GM19395 (cell line): ENCODE measurements around the gene CUBN.

Experiments
- ATAC-seq: cut with Tn5 transposase; IDR thresholded peaks from one replicate; pipeline ENCODE4 v1.9.1; 2021; ENCODE audit warnings: mild to moderate bottlenecking, moderate library complexity; ENCODE audit not compliant: unreplicated experiment

The CUBN gene

DNA sequence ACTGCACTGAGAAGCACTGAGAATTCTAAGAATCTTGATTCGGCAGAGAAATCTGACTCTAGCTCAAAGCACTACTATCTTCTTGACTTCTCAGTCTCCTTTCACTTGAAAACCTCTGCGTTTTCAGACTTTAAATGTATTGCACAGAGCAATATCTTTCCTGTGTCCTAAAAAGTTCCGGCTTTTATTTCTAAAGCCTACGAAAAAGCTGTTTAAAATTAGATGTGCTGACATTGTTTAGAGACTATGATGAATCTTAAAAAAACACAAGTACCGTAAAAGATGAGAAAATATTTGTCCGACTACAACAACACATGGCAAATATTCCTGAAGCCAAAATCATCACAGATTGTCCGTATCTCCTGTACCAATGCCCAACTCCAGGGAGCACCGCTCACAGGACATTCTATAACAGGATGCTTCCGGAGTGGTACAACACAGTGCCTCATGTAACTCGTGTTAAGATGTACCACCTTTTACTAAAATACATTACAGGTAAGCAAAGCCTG is 136.9 kb downstream of the CUBN start:
- ATAC-seq: no peak

DNA sequence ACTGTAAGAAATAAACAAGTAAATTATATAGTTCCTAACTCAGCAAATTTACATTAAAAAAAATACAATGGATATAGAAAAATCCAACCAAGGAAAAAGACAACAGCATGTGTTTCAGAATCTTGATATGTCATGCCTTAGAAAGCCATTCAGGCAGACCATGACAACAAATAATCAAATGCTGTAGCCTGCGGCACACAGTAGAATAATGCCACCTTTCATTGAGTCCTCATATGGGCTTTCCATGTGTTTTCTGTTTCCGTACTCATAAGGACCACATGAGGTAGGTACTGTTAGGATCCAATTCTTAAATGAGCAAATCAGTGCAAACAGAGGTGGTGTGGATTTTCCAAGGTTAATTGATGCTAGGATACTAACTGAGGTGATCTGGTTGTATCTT is 138.6 kb downstream of the CUBN start:
- ATAC-seq: no peak

DNA sequence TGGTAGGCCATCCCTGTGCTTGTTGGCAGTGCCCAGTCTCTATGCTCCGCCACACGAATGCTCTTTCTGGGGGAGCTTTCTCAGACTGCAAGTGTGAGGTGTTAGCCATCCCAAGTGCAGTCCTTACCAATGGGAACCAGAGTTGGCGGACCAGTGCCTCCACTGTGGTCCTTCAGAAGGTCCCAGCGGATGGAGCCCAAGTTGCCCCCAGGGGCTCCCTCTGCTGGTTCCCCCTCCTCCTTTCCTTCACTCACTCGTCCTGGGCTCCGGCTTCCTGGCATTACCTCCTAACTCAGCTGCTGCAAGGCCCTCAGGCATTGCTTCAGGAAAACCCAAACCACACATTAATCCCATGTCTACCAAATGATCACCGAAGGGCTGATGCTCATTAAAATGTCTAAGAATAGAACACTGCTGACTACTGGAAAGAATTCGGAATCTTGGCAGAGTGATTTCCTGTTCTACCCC is 139.8 kb downstream of the CUBN start:
- ATAC-seq: no peak

DNA sequence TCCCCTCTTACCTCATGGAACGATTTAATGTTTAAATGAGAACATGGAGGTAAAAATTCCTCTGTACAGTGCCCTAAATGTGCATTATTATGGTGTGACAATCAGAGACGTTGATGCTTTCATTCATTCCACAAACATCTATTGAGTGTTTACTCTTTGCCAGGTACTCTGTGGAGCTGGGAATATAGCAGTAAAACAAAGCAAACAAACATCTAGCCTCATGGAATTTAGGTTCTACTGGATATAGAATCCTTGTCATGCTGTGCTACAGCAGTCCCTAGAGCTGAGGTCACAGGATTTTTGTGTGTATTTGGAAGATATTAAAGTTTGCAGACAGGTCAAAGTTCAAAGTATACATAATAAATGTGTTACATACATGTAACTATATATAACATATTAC is 140.7 kb downstream of the CUBN start:
- no peak for ATAC-seq

DNA sequence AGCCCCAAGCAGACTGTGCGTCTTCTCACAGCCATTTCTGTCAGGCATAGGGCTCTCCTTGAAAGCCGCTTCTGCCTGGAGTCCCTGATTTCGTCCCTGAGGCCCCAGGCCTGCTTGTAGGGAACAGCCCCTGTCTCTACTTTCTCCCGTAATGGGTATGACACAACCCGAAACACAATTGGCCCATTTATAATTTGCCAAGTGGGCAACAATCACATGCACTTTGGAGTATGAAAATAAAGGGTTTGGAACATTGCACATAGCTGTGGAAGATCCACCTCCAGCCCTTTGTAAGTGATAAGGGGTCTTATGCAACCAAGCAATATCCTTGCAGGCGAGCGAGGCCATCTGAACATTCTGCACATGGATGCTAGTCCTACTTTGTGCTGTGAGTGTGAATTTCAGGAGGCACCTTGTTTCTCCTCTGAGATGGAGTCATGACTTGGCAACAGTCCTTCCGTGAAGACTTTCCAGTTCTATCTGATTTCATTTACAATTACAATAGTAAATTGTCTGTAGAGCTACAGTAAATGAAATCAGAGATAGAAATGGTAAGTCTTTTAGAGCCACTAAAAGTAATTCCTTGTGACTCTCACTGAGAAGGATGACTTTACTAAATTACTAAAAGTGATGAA is 141.5 kb downstream of the CUBN start:
- no peak for ATAC-seq

DNA sequence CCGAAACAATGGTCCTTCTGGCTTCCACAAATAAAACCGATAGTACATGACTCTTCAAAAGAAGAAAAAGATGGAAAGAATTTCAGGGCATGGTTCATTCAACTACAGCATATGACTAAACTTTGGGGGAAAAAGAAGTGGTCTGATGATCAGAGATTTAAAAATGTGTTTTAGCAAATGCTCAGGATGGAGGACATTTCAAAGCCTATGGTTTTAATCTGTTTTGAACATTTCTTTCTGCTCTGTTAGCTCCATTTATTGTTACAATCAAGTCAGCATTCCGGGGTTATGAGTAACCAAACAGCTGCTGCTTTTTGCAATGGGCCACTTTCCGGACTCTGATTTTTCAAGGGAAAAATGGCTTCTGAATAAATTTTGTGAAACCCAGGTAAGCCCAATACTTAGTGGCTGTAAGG is 142.4 kb downstream of the CUBN start:
- ATAC-seq: no peak

DNA sequence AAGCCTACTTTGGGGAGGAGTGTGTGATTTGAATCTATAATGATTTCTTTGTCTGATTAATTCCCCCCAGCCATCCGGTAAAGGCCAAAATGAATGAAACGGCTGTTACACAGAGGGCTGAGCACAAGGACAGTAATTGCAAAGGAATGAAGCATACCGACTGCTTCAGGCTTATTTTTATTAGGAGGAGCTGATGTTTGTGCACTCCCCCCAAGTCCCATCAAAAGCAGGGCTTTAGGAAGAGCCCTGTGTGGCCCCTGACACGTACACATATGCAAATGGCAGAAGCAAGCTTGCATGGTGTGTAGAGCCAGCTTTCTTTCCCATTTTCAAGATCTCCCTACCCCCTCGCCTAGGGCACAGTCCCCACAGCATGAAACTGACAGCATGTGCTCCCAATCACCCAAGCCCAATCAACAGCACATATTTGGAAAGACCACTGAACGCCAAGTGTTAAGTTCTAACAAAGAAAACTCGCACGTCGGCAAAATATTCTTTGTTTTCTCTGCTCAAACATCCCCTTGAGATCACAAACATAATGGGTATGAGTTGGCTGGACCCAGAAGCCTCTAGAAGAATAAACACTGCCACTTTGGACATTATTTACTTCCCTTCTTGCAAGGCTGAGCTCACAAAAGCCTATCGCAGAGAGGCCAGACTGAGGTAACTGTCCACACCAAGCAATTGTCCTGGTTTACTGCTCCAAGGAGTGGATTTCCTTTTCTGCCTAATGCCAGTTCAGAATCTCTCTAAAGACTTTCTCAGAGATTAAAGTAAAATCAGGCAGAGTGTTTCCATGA is 143.0 kb downstream of the CUBN start:
- ATAC-seq: no peak

DNA sequence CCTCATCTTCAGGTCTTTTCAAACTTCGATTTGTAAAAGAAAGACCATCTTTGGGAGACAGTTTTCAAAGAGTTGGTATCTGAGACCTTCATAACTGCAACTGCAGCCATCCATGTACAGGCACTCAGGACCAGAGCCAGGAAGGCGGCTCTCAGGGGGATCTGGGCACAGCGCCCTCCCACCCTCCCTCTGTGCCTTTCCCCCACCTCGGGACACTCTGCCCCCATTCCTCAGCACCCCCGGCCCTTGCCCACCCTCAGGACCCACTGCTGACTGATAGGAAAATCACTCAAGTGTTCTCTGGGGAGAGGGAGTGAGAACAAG is 143.6 kb downstream of the CUBN start:
- ATAC-seq: no peak

DNA sequence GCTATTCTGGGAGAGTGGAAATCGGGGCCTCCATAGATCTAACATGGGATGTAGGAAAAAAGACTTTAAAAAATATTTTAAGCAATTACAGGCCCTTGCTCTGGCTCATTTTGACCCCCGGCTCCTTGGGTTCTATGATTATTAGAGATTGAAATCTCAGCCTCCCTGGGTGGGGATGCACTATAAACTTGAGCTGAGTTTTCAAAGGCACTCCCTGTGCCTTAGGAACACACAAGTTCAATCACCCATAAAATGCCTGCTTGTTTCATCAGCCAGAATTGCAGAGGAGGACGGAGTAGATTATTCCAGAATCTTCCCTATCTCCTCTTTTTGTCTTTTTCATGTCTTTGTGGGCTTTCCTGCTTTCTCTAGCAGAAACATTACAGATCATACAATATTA is 145.4 kb downstream of the CUBN start:
- ATAC-seq: no peak

DNA sequence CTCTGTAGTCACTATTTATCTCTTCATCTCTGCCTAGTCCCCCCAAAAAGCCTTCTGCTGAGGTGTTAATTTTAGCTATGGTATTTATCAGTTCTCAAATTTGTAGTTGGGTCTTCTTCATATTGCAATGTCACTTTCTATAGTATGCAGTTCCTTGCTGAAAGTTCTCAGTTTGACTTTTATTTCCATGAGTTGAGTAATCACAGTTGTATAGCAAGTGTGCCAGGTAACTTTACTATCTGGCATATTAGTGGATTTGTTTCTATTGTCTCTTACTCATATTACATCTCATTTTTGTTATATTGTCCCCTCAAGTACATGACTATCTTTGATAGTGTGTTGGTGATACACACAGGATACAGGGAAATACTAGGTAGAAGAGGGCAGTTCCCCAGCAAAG is 152.8 kb downstream of the CUBN start:
- no peak for ATAC-seq

DNA sequence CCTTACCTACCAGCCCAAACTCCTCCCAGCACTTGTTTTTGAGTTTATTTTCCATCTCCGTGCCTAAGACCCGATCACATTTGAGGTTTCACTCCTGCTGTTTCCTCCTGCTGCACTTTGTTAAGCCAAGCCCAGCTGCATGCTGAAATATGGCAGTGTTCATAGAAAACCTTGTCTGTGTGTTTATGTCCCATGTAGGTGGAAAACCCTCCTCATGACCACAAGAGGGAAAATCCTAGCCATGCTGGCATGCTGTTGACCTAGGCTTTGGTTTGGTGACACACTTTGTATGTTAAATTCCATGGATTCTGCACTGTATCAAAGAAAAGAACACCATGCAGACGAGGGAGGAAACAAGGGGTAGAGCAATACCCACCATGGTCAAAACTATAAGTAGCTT is 154.4 kb downstream of the CUBN start:
- no peak for ATAC-seq

DNA sequence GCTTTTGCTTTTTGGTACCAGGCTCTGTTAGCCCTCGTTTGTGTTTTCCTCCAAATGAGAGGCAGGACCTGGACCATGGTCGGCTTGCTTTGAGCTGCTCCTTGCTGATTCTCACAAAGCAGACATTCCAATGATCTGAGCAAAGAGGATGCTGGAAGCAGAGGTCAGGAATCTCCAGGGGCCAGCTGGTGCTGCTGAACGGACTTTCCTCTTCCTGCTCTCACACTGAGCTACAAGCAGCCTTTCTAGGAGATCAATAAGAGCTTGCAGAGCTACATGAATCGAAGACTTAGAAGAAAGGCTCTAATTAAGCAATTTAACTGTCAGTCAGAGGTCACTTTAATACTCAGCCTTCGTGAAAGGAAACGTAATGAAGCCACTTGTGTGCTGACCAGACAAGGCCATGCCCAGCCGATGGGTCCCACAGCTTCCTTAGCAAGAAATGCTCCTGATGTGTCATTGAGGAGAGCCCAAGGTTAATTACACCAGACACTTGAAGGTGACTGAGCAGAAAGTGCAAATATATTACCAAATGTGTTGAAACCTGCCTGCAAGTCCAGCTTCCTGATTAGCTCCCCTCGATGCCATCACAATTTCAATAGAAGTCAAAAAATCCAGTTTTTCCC is 161.1 kb downstream of the CUBN start:
- no peak for ATAC-seq

DNA sequence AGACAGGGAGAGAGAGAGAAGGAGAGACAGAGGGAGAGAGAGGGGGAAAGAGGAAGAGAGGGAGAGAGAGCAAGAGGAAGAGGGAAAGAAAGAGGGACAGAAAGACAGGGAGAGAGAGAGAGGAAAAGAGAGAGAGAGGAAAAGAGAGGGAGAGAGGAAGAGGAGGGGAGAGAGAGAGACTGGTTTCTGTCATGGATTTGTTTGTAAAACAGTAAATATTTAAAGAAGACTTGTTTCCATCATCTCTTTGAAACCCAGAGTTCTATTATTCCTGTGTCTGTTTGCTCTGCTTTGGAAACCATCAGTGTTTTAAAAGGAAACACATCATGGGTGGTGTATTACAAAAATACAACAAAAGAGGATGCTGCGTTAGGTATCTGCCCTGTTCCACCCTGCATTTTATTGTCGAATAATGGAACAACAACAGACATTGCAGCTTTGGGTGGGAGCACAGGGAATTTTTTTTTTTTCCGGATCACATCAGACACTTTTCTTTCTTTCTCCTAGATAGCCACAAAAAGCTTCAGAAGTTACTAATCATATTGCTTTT is 161.7 kb downstream of the CUBN start:
- ATAC-seq: no peak

DNA sequence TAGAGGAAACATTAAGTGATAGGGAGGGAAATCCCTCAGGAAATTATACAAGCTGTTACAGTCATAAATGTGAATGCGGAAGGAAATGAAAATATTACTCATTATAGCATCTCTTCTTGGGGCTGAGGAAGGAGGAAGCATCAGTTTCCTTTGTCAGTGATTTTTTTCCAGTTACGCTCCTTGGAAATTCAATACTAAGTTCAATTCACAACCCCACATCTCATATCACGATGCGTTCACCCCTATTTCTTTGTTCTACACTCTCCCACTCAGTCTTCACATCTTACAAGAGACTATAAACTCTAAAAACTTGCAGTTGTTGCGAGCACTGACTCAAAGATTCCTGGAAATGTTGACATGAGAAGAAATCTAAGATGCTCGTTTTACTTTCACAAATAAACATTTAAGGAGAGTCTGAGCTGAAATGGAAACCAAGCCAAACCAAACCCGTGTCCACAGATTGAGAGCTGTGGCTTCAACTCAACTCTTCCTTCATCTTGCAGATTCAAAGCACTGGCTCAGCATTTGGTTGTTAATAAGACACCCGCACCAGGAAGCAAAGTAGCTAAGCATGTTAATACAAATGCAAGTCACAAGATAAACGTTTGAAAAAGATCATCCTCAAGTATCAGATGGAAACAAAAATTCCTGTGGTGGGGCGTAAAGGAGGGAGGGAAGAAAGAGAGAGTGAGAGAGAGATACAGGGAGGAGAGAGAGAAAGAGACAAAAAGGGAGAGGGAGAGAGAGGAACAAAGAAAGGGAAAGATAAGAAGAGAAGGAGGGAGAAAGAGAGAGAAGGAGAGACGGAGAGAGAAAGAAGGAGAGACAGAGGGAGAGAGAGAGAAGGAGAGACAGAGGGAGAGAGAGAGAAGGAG is 162.4 kb downstream of the CUBN start:
- no peak for ATAC-seq

DNA sequence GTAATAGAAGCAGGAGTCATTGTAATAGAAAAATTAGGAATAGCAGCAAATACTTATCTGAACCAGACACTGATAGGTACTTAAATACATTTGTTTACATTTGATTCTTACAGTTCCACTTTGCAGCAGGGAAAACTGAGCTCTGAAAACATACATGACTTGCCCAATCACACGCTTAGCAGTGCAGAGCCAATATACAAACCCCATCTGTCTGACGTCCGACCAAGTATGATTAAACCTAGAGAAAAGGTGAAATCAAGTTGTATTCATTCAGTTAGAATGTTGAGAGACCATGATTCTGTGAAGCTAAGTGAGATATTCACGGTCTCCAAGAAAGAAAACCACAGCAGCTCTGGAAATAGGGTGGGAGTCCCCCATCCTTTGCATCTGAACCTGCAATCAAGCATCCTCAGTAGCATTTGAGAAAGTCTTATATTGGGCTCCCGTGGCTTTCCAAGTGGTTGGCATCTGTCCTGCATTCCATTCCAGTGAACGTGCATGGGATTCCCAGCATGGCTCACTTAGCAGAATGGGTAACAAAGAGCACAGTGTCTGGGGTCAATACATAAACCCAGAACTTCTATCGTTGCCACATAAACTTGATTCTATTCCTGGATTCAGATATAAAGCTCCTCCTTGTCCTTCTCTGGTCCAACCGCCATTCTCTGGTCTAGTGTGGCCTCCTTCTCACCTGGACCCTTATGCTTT is 163.7 kb downstream of the CUBN start:
- ATAC-seq: no peak

DNA sequence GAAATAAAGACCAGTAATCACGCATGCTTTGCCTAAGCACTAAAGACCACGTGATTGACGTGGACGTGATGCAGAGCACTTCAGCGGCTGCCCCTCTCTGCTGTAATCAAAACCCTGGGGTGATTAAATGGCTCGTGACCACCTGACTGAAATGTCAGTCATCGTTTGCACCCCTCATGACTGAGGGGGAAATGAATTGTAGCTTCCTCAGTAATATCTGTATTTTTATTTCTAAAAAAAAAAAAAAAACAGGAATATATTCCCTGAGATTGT is 164.3 kb downstream of the CUBN start:
- no peak for ATAC-seq

DNA sequence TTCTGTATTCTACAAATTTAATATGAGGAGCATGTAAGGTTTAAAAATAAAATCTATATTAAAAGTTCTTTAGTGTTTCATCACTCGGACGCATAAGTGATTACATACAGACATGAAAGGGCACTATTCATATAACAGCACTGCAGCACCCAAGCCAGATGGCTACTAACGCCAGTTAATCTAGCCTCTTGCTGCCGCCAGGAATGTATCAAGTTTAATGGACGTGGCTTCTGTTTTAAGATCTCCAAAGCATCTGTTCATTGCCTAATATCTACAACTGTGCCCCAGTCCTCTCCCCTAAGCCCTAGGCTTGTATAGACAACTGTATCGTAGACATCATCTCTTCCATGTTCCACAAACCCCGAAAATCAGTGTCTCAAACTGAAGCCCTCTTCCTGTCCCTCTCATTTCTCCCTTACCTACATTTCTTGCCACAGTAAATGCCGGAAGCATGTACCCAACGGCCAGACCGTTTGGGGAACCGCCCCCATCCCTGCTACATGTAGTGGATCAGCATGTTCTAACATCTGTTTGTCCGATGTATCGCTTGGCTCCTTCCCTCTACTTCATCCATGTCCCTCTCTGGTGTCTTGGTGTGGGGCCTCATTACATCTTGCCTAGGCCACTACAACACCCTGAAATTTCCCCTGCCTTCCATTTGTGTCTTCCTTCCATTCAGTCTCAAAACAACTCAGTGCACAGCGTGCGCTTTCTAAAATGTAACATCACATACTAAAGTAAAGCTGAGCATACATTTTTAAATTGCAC is 164.9 kb downstream of the CUBN start:
- ATAC-seq: no peak

DNA sequence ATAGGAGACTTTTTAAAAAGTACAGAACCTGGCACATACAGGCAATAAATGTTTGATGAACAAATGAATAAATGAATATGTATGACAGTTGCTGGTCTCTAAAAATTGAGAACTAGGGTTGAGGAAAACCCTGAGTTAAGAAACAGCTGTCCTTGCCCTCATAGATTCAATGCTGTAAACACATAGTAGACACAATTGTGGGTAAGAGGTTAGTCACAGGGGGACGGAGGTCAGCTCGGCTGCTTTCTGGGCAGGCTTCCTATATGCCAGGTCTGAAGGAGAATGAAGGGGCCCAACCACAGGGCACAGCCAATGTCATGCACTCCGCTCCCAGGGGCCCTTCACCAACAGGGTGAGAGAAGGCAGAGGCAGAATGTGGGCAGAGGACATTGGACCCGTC is 169.1 kb downstream of the CUBN start:
- ATAC-seq: no peak

DNA sequence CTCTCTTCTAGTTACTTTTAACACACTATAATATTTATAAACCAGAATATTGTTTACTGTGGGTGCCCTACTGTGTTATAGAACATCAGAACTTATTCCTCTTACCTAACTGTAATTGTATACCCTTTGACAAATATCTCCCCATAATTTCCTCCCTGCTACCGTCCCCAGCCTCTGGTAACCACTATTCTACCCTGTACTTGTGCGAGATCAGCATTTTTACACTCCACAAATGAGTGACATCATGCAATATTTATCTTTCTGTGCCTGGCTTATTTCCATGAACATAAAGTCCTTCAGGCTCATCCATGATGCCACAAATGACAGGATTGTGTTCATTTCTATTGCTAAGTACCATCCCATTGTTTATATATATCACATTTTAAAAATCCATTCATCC is 172.6 kb downstream of the CUBN start:
- no peak for ATAC-seq
